HL-60 (cell line): ENCODE data around the gene GLCE.

ENCODE experiments used
- DNase-seq, 2 experiments: peaks; one replicate each; pipeline ENCODE4 v3.0.0-alpha.2; 2010 to 2020; ENCODE audit warnings: low read depth in 1 of 2, low spot score in 1 of 2
- H3K27ac ChIP-seq: fragments of 250-450 bp; sonication (Bioruptor Pico); replicated peaks from 2 replicates; pipeline ENCODE4 v1.5.1; 2020; ENCODE audit warnings: mild to moderate bottlenecking, moderate library complexity
- H3K27me3 ChIP-seq: fragments of 250-450 bp; sonication (Bioruptor Pico); 2 replicates; pipeline ENCODE4 v1.5.1; 2021; ENCODE audit warnings: mild to moderate bottlenecking, moderate library complexity; ENCODE audit not compliant: insufficient read depth, poor library complexity, severe bottlenecking
- H3K4me3 ChIP-seq: replicated peaks from 2 replicates; pipeline ENCODE4 v1.5.1; 2011; ENCODE audit warnings: mild to moderate bottlenecking, control low read depth, low read length; ENCODE audit not compliant: insufficient read depth
- CTCF ChIP-seq: IDR thresholded peaks from one replicate; pipeline ENCODE4 v1.5.1; 2011; ENCODE audit warnings: low read length, control low read depth, inconsistent platforms; ENCODE audit not compliant: insufficient read depth
- GABPA ChIP-seq: IDR thresholded peaks from 2 replicates; pipeline ENCODE4 v1.6.1; 2012; ENCODE audit warnings: low read depth
- POLR2AphosphoS5 ChIP-seq: IDR thresholded peaks from 2 replicates; pipeline ENCODE4 v1.6.1; 2012; ENCODE audit warnings: low read depth
- REST ChIP-seq: IDR thresholded peaks from 2 replicates; pipeline ENCODE4 v1.6.1; 2012; ENCODE audit warnings: low read depth; ENCODE audit not compliant: insufficient replicate concordance
- SPI1 ChIP-seq: IDR thresholded peaks from 2 replicates; pipeline ENCODE4 v1.6.1; 2012; ENCODE audit warnings: low read depth, mild to moderate bottlenecking, borderline replicate concordance

Gene GLCE

GRCh38 chr15:69209661-69210060, 49.2 kb downstream of the GLCE start:
- H3K4me3 ChIP-seq = no peak overlapping the region
- no peak overlapping the region for H3K27ac ChIP-seq
- DNase-seq = no peak
- TF ChIP-seq SPI1 (no peak), GABPA (no peak), CTCF (no peak), POLR2AphosphoS5 (no peak), REST (no peak)
- no peaks in the 10 kb centered on the region for H3K27me3 ChIP-seq

GRCh38 chr15:69210574-69210973, 50.1 kb downstream of the GLCE start:
- no peak for TF ChIP-seq CTCF
- no peak for TF ChIP-seq REST
- TF ChIP-seq SPI1 = no peak
- Histone ChIP-seq H3K27me3 (no peaks in the 10 kb centered on the region), H3K4me3 (no peak overlapping the region), H3K27ac (no peak overlapping the region)
- no peak for DNase-seq

GRCh38 chr15:69213786-69214185, 53.4 kb downstream of the GLCE start:
- no peak overlapping the region for H3K27ac ChIP-seq

More at GRCh38 chr15:69213786-69214185, 53.4 kb downstream of the GLCE start:
- no peak for TF ChIP-seq SPI1
- no peak for TF ChIP-seq GABPA
- no peak for TF ChIP-seq REST
- no peak for TF ChIP-seq POLR2AphosphoS5
- TF ChIP-seq CTCF = no peak
- no peak overlapping the region for H3K4me3 ChIP-seq
- H3K27me3 ChIP-seq = no peaks in the 10 kb centered on the region
- DNase-seq = no peak
